K562 (cell line): ENCODE data around the gene SDHAF1.

Source experiments
- CHD1 ChIP-seq: fragments of 200-600 bp; sonication (generic); IDR thresholded peaks from one replicate; pipeline ENCODE4 v1.6.1; 2012; ENCODE audit warnings: mild to moderate bottlenecking, moderate library complexity, low read length, inconsistent platforms
- CTCF ChIP-seq, 3 experiments: IDR thresholded peaks in 2 of 3; conservative IDR thresholded peaks in 1 of 3; 2 replicates each; pipeline ENCODE4 v1.5.1; 2011 to 2012; ENCODE audit warnings: low read length in 3 of 3, mild to moderate bottlenecking in 3 of 3, control low read depth in 2 of 3, improper control_type of control experiment in 1 of 3, inconsistent platforms in 1 of 3, low read depth in 1 of 3, mixed read lengths in 1 of 3, moderate library complexity in 1 of 3; ENCODE audit not compliant: insufficient read depth in 2 of 3
- DIDO1 ChIP-seq: fragments of 450-650 bp; IDR thresholded peaks from 2 replicates; pipeline ENCODE4 v1.6.1; 2016; ENCODE audit warnings: low read depth, missing biosample characterization, missing genetic modification characterization
- MAX ChIP-seq: sonication (generic); formaldehyde crosslinking; IDR thresholded peaks from 2 replicates; pipeline ENCODE4 v1.9.0; 2022; ENCODE audit warnings: mild to moderate bottlenecking, missing genetic modification reagents
- PPARD ChIP-seq: fragments of 250-450 bp; sonication (Bioruptor Pico); IDR thresholded peaks from 2 replicates; pipeline ENCODE4 v1.8.0; 2022; ENCODE audit warnings: inconsistent platforms, mild to moderate bottlenecking, moderate library complexity
- RAD21 ChIP-seq, 2 experiments: fragments of 250-450 bp in 1 of 2; fragments of 450-650 bp in 1 of 2; sonication (Bioruptor Pico) in 1 of 2; formaldehyde crosslinking in 1 of 2; IDR thresholded peaks in 1 of 2; conservative IDR thresholded peaks in 1 of 2; 2 replicates each; pipeline versions ENCODE4 v1.4.0 to v1.8.0; 2020 to 2022; ENCODE audit warnings: mild to moderate bottlenecking in 2 of 2, moderate library complexity in 1 of 2
- SNAPC5 ChIP-seq: fragments of 250-450 bp; sonication (Bioruptor Pico); IDR thresholded peaks from 2 replicates; pipeline ENCODE4 v1.8.0; 2021; ENCODE audit warnings: moderate library complexity, mild to moderate bottlenecking, inconsistent platforms
- SRSF1 ChIP-seq: fragments of 200-400 bp; formaldehyde crosslinking; IDR thresholded peaks from 2 replicates; pipeline ENCODE4 v1.6.1; 2017; ENCODE audit warnings: mild to moderate bottlenecking, low read depth, low read length, moderate library complexity
- YY1 ChIP-seq, 3 experiments: IDR thresholded peaks; 2 replicates each; pipeline ENCODE4 v1.6.1; 2011; ENCODE audit warnings: low read length in 2 of 3, mild to moderate bottlenecking in 2 of 3, moderate library complexity in 2 of 3, borderline replicate concordance in 1 of 3, control low read depth in 1 of 3, low read depth in 1 of 3; ENCODE audit not compliant: insufficient read depth in 3 of 3, insufficient replicate concordance in 2 of 3, control insufficient read depth in 1 of 3, insufficient read length in 1 of 3; ENCODE audit errors: extremely low read depth in 1 of 3
- ZBTB33 ChIP-seq: sonication (generic); formaldehyde crosslinking; IDR thresholded peaks from 2 replicates; pipeline ENCODE4 v1.8.1; 2023; ENCODE audit warnings: mild to moderate bottlenecking, missing genetic modification reagents
- ZNF133 ChIP-seq: fragments of 250-450 bp; sonication (Bioruptor Pico); IDR thresholded peaks from 2 replicates; pipeline ENCODE4 v1.4.0; 2020; ENCODE audit warnings: mild to moderate bottlenecking

- TF ChIP-seq DIDO1 (tag): no peak
- TF ChIP-seq SRSF1: no peak
- TF ChIP-seq CTCF (IDR thresholded peaks at IDR 0.05 in 2 of 3, conservative IDR thresholded peaks at IDR 0.05 in 1 of 3; ENCODE audit: insufficient read depth in 2 of 3, low read depth in 1 of 3, low read length in 3 of 3): no peak
- no peak for TF ChIP-seq MAX (CRISPR knock-in tag)
- TF ChIP-seq ZNF133 (CRISPR knock-in tag): no peak
- no peak for TF ChIP-seq YY1 (IDR thresholded peaks at IDR 0.05; ENCODE audit: borderline replicate concordance in 1 of 3, control insufficient read depth in 1 of 3, extremely low read depth in 1 of 3, insufficient read depth in 3 of 3, insufficient read length in 1 of 3, insufficient replicate concordance in 2 of 3, low read depth in 1 of 3, low read length in 2 of 3)
- no peak for TF ChIP-seq PPARD
- no peak for TF ChIP-seq ZBTB33 (CRISPR knock-in tag)
- TF ChIP-seq SNAPC5 (CRISPR knock-in tag): no peak
- TF ChIP-seq RAD21 (CRISPR knock-in tag; conservative IDR thresholded peaks at IDR 0.05 in 1 of 2, IDR thresholded peaks at IDR 0.05 in 1 of 2): no peak
- TF ChIP-seq CHD1: no peak
Observed at GRCh38 chr19:36027696-36028095, 32.7 kb downstream of the SDHAF1 start.
